Loucy (cell line): ENCODE data around the gene CACNA1I.

Experiments
- CTCF ChIP-seq: fragments of 200-600 bp; sonication (generic); conservative IDR thresholded peaks from 2 replicates; pipeline ENCODE4 v1.5.1; 2014; ENCODE audit warnings: mild to moderate bottlenecking, antibody characterized with exemption, low read length
- EZH2phosphoT487 ChIP-seq: fragments of 200-600 bp; IDR thresholded peaks from 2 replicates; pipeline ENCODE4 v1.6.1; 2018; ENCODE audit warnings: antibody characterized with exemption, mild to moderate bottlenecking, moderate library complexity, borderline replicate concordance

GRCh38 chr22:39675947-39676346, 105.4 kb downstream of the CACNA1I start:
- TF ChIP-seq CTCF (no peak), EZH2phosphoT487 (no peak)
